ENCODE results near the gene MRPL43. TPM values are rescaled to one million over a fixed set of nuclear protein-coding genes. Genes with fewer than 3 reads are reported as not detected.

The MRPL43 gene
- total and polyA plus RNA-seq, 9 of the 15 experiments (the other 6 are each of a cell fraction or from before 2014, with no cell fraction given): 15.1 to 63.7 (median 37.2) TPM

- H3K4me3 ChIP-seq: peak overlapping the region; percentile 95
- CTCF ChIA-PET (ENCODE audit: low intra/inter-chr PET ratio): no interaction called here
- POLR2A ChIA-PET: interaction anchor here (1.0 kb wide), 1 partner anchor 48 kb away, joined by 4 read pairs; no protein-coding TSS in a partner anchor
- under 1% methylated on average over 13 of the region's 15 CpGs for WGBS (ENCODE audit: insufficient coverage, low coverage, missing lambda C conversion rate)
- ATAC-seq: peak; percentile 28
- BruUV-seq (replicated peaks): TSS peak; percentile 83
- no peaks in the 10 kb centered on the region for H3K27me3 ChIP-seq (ENCODE audit: control insufficient read depth in 2 of 2, insufficient read depth in 2 of 2, low read length in 2 of 2)
- DNase-seq (ENCODE audit: extremely low read depth in 1 of 4, low spot score in 3 of 4): no peak
- H3K4me1 ChIP-seq (replicated peaks in 1 of 2; ENCODE audit: control insufficient read depth in 2 of 2, insufficient read depth in 2 of 2, low read length in 2 of 2): peaks cover 16 to 21% of the 10 kb centered on the region in 2 experiments; a peak in 4 of 5 replicates
- peaks cover 6% of the 10 kb centered on the region; the same call in 1 of the 2 replicates for H4K20me1 ChIP-seq (replicated peaks; ENCODE audit: control insufficient read depth, insufficient read depth, low read length)
- peak; percentile 37 for FAIRE-seq
- H3K79me2 ChIP-seq (ENCODE audit: control insufficient read depth, insufficient read depth, low read length): peaks cover 59% of the 10 kb centered on the region
- H3K9me3 ChIP-seq (replicated peaks; ENCODE audit: control insufficient read depth, insufficient read depth, low read depth, low read length): no peaks in the 10 kb centered on the region
- in situ Hi-C loops (cut with MboI) (loop anchor here (25.0 kb wide), 1 partner anchor 1050 kb away; no protein-coding TSS in a partner anchor), intact Hi-C loops (cut with micrococcal nuclease) (no loop called here)
- peak overlapping the region; percentile 87 for H3K27ac ChIP-seq (ENCODE audit: extremely low read depth, low read depth, low read length)
- H3K36me3 ChIP-seq (ENCODE audit: control insufficient read depth, insufficient read depth, low read length): peaks cover 54% of the 10 kb centered on the region; the same call in 2 of the 3 replicates
- H2AFZ ChIP-seq (ENCODE audit: low read depth, low read length): peak overlapping the region; percentile 98
- H3K9me1 ChIP-seq (ENCODE audit: control insufficient read depth, insufficient read depth, low read length): no peaks in the 10 kb centered on the region
- peak overlapping the region; percentile 95 to 99 for H3K9ac ChIP-seq (ENCODE audit: insufficient read depth in 1 of 2, low read depth in 2 of 2, low read length in 2 of 2)
- peak overlapping the region; percentile 97 for H3K4me2 ChIP-seq (ENCODE audit: insufficient read depth, low read length)
- TF ChIP-seq ZNF407 (IDR thresholded peaks at IDR 0.05; ENCODE audit: low read depth) (no peak), HMG20A (CRISPR knock-in tag; conservative IDR thresholded peaks at IDR 0.05) (no peak), ZBTB11 (CRISPR knock-in tag; IDR thresholded peaks at IDR 0.05) (peak in 1 of 3 experiments; percentile 19; a peak in 2 of 6 replicates)
- TF ChIP-seq, protein P1, sequence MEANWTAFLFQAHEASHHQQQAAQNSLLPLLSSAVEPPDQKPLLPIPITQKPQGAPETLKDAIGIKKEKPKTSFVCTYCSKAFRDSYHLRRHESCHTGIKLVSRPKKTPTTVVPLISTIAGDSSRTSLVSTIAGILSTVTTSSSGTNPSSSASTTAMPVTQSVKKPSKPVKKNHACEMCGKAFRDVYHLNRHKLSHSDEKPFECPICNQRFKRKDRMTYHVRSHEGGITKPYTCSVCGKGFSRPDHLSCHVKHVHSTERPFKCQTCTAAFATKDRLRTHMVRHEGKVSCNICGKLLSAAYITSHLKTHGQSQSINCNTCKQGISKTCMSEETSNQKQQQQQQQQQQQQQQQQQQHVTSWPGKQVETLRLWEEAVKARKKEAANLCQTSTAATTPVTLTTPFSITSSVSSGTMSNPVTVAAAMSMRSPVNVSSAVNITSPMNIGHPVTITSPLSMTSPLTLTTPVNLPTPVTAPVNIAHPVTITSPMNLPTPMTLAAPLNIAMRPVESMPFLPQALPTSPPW (CRISPR knock-in tag; IDR thresholded peaks at IDR 0.05): 0 out of 2 replicates have a peak, but pooled peaks have one; percentile 1
- TF ChIP-seq, protein P2, sequence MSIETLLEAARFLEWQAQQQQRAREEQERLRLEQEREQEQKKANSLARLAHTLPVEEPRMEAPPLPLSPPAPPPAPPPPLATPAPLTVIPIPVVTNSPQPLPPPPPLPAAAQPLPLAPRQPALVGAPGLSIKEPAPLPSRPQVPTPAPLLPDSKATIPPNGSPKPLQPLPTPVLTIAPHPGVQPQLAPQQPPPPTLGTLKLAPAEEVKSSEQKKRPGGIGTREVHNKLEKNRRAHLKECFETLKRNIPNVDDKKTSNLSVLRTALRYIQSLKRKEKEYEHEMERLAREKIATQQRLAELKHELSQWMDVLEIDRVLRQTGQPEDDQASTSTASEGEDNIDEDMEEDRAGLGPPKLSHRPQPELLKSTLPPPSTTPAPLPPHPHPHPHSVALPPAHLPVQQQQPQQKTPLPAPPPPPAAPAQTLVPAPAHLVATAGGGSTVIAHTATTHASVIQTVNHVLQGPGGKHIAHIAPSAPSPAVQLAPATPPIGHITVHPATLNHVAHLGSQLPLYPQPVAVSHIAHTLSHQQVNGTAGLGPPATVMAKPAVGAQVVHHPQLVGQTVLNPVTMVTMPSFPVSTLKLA (conservative IDR thresholded peaks at IDR 0.05): peak; percentile 2 to 75; a peak in 3 of 4 replicates
Measured at GRCh38 chr10:100987685-100988049, 370 bp upstream of the MRPL43 start.
